NK-92 treated with Interleukin-12 subunit alpha and Interleukin-12 subunit beta, amount 100 ng/mL, for 24 hours (cell line): ENCODE results near the gene RPS21.
"Not testable (repeated sequence)": the region's sequence is repeated elsewhere in the genome, so short reads cannot be mapped to it uniquely, and the experiment has no call there.

ENCODE experiments used
- DNase-seq: peaks from one replicate; lab custom pipeline; 2025; lab: John Stamatoyannopoulos, UW

Gene RPS21

GRCh38 chr20:62365814-62366369 is 21.0 kb upstream of the RPS21 start:
- no peak for DNase-seq

DNA sequence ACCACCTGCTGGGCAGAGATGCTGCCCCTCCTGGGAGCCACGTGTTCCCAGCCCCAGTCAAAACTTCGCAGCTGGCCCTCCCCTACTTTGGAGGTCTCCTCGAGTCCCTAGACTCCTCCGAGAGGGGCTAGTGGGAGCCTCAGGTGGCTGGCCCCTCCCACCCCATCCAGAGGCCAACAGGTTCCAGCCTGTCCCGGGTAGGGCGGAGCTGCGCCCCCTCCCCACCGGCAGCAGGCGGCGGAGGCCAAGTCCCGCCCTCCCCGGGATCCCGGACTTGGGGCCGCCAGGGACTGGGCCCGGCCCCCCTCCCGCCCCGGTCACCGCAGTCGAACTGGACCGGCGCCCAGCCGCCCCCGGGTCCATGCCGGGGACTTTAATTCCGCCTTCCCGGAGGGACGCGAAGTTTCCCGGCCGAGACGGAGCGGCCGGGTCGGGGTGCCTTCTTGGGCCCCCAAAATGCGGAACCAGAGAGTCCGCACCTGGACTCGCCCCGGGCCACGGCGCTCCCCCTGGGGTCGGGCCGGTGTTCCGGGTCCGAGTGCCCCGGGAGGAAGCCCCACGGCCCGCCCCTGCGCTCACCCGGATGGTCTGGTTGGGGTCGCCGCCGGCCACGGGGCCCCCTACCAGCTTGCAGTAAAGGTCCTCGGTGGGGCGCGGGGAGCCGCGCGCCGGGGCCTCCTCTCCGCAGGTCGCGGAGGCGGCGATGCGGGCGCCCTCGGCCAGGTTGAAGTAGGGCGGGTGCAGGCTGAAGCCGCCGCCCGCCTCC is 20.4 kb upstream of the RPS21 start:
- DNase-seq: no peak

- no peak for DNase-seq
Observed at GRCh38 chr20:62367136-62367632, 19.7 kb upstream of the RPS21 start, which contains the start of gene LAMA5. LAMA5 (minus strand) TSS chr20:62367312; CDS start chr20:62367245, 67 bp downstream.

GRCh38 chr20:62367633-62368391 is 19.1 kb upstream of the RPS21 start:
- DNase-seq: no peak

- DNase-seq: no peak
Observed at GRCh38 chr20:62368392-62368975, 18.4 kb upstream of the RPS21 start.

DNA sequence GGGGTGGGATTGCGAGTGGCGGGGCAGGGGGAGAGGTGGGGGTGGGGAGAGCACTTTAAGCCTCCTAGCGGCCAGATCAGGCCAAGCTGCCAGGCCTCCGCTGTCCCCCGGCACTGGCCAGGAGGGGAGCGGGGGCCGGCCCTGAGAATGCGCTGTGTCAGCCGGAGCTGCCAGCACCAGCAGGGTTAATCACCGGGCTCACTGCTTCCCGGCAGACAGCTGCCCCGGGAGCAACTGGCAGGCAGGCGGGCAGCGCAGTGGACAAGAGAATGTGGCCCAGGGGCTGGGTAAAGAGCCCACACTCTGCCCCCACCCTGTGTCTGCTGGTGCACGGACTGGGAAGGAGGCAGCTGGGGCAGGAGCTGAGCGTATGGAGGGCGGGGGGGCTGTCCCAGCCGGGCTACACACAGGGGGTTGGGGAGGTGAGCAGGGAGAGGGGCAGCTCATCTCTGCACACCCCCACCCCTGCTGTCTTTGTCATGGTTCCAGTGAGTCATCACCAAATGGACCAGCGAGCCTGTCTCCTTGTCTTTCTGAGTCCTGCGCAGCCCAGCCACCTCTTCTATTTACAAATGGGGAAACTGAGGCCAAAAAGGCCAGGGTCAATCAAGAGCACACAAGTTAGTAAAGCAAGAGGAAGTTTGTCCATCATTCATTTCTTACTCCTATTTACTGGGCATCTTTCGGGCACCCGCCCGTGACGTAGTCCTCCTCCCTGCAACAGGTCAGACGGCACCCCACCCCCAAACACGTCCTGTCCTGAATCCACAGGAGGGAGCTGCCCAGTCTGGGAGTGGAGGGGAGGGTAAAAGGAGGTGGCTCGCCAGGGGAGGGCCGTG is 17.7 kb upstream of the RPS21 start:
- DNase-seq: no peak

DNA sequence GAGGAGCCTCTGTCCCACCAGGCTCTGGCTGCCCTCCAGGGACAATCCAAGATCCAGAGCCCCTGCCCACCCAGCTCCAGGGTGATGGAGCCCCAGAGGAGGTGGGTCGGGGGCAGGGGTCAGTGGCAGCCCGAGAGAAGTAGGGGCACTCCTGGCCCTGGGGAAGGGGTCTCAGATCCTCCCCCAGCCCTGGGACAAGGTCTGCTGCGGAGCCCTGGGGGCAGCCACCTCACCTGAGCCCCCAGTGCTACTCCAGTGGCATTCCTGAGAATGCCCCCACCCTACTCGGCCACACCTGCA is 17.1 kb upstream of the RPS21 start:
- DNase-seq: no peak

DNA sequence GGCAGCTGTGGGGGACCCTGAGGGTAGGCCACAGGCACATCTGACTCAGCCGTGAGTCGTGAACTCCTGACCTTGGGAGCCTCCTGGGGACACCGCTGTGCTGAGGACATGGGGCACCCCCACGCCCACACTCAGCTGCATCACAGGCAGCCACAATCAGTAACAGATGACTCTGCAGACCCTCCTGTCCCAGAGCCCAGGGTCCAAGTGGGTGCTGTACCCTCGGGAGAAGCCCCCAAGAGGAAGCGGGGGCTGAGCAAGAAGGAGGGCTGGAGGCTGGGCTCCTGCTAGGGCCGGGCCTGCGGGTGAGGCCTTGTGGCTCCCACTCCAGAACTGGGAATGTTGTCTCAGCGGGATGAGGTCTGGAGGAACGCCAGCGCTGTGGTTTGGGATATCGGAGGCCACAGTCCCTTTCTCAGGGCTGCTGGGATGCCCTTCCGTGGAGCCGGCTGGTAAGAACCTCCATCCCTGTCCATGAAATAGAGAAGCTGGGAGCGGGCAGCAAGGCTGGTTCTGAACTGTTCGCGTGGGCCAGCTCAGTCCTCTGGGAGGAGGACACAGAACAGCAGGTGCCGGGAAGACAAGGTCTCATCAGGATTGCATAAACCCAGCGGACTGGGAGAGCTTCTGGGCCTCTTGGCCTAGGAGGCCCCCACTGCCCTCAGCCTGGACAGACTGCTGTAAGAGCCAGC is 16.6 kb upstream of the RPS21 start:
- no peak for DNase-seq

DNA sequence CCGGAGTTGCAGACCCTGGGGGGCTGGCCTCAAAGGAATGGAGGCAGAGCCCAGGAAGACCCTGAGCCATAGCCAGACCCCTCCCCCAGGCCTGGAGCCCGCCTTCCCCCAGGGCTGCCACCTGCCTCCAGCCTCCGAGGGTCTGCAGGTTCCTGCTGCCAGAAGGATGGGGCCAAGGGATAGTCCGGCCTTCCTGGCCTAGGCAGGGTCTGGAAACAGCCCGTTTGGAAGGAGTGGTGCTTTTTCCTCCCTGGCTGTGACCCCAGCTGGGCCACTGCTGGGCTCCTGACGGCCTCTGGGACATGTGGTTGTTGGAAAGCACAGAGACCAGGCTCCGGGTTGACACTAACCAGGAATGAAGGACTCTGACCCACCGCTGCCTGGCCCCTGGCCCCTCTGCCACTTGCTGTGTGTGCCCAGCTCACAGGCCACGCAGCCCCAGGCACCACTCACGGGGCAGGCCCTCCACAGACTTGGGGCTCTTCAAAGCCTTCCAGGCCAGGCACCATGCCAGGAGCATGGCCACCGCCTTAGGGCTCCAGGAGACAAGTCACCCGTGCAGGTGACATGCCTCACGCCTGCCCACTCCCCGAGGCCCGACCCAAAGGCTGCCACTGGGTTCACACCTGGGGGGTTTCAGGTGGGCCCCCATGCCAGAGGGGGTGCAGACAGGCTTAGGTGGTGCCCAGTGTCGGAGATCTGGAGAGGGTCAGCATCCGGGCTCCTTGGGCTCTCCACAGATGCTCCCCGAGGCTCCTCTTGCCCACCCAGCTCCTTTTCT is 15.9 kb upstream of the RPS21 start:
- no peak for DNase-seq

DNA sequence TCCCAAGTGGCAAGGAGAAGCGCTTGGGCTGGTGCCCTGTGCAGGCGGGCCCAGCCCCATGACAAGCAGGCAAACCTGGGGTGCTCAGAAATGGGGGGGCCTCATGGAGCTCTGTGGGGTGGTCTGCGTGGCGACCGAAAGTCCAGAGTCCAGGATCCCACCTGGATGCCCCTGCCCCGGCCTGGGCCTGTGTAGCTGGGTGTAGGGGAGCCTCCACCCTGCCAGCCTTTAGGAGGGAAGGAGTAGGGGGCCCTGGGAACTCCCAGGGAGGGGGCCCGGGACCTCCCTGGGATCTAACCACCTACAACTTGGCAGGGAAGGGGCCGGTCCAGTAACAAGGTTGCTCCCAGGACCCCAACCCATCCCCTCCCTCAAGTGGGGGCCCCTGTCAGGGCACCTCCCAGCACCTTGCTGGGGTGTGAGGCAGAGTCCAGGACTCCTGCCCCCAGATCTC is 15.3 kb upstream of the RPS21 start:
- DNase-seq: no peak

GRCh38 chr20:62372042-62372993 is 14.6 kb upstream of the RPS21 start:
- no peak for DNase-seq

DNA sequence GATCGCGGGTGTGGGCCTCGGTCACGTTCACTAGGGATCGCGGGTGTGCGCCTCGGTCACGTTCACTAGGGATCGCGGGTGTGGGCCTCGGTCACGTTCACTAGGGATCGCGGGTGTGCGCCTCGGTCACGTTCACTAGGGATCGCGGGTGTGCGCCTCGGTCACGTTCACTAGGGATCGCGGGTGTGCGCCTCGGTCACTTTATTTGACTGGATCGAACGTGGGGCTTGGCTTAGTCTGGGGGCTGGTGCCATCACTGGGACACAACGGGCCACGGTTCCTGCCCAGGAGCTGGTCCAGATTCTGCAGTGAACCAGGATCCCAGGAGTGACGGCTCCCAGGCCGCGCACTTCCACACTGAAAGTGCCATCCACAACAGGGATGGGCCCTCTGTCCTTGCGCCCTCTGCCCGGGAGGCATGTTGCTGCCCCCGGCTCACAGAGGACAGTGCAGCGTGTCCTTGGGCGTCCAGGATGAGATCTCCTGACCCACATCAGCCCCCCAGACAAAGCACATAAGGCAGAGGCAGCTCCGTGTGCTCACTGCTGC is 13.2 kb upstream of the RPS21 start:
- DNase-seq: not testable (repeated sequence)

- DNase-seq: no peak
Observed at GRCh38 chr20:62374331-62375152, 12.4 kb upstream of the RPS21 start.

GRCh38 chr20:62376112-62377063 is 10.5 kb upstream of the RPS21 start:
- no peak for DNase-seq

- no peak for DNase-seq
Observed at GRCh38 chr20:62377064-62377461, 9.8 kb upstream of the RPS21 start.

- no peak for DNase-seq
Observed at GRCh38 chr20:62377615-62378178, 9.2 kb upstream of the RPS21 start.
